Smooth muscle cell (in vitro differentiated cells): ENCODE data around the gene MTCH2. TPM values are rescaled to one million over a fixed set of nuclear protein-coding genes. Genes with fewer than 3 reads are reported as not detected.

ENCODE experiments used
- DNase-seq: peaks from one replicate; lab custom pipeline; 2025; ENCODE audit not compliant: unreplicated experiment; lab: John Stamatoyannopoulos, UW
- H2AFZ ChIP-seq: fragments of 200-600 bp; sonication (generic); 2 replicates; pipeline ENCODE4 v1.6.0; 2016; ENCODE audit warnings: antibody characterized with exemption, low read depth, mild to moderate bottlenecking
- H3F3A ChIP-seq: fragments of 200-600 bp; sonication (generic); 2 replicates; pipeline ENCODE4 v1.6.0; 2017; ENCODE audit warnings: antibody characterized with exemption, low read depth
- H3K27ac ChIP-seq: fragments of 200-600 bp; sonication (generic); 2 replicates; pipeline ENCODE4 v1.5.1; 2016; ENCODE audit warnings: low read depth, mild to moderate bottlenecking
- H3K27me3 ChIP-seq: fragments of 200-600 bp; sonication (generic); 2 replicates; pipeline ENCODE4 v1.6.1; 2016; ENCODE audit warnings: low read depth, mild to moderate bottlenecking
- H3K36me3 ChIP-seq: fragments of 200-600 bp; sonication (generic); 2 replicates; pipeline ENCODE4 v1.5.1; 2016; ENCODE audit warnings: low read depth
- H3K4me1 ChIP-seq: fragments of 200-600 bp; sonication (generic); 2 replicates; pipeline ENCODE4 v1.5.1; 2016; ENCODE audit warnings: low read depth
- H3K4me2 ChIP-seq: fragments of 200-600 bp; sonication (generic); 2 replicates; pipeline ENCODE4 v1.6.0; 2016; ENCODE audit warnings: mild to moderate bottlenecking
- H3K4me3 ChIP-seq: fragments of 200-600 bp; sonication (generic); 2 replicates; pipeline ENCODE4 v1.5.1; 2016; ENCODE audit warnings: mild to moderate bottlenecking
- H3K79me2 ChIP-seq: fragments of 200-600 bp; sonication (generic); 2 replicates; pipeline ENCODE4 v1.6.0; 2016; ENCODE audit warnings: low read depth, mild to moderate bottlenecking
- H3K9ac ChIP-seq: fragments of 200-600 bp; sonication (generic); 2 replicates; pipeline ENCODE4 v1.6.0; 2016; ENCODE audit warnings: low read depth
- H3K9me3 ChIP-seq: fragments of 200-600 bp; sonication (generic); replicated peaks from 2 replicates; pipeline ENCODE4 v1.5.1; 2016; ENCODE audit warnings: low read depth
- H4K20me1 ChIP-seq: fragments of 200-600 bp; sonication (generic); 2 replicates; pipeline ENCODE4 v1.6.0; 2016; ENCODE audit warnings: low read depth
- CTCF ChIP-seq: fragments of 200-600 bp; sonication (generic); IDR thresholded peaks from 2 replicates; pipeline ENCODE4 v1.5.1; 2017; ENCODE audit warnings: borderline replicate concordance, mild to moderate bottlenecking, antibody characterized with exemption; ENCODE audit not compliant: insufficient read depth, poor library complexity, severe bottlenecking
- WGBS: methylation state at CpG from one replicate; pipeline ENCODE4 v1.1.7; 2016; ENCODE audit warnings: low lambda C conversion rate; 5-methylcytosine and 5-hydroxymethylcytosine counted together
- polyA plus RNA-seq: library from polyadenylated mRNA; unstranded; fragments of >200 nt; fragmentation: Nextera tagmentation; extraction: Ambion mirVana; gene quantifications from 2 replicates; pipeline ENCODE4 v1.2.1, GENCODE V29; 2016
- total RNA-seq: library from RNA; depleted of rRNA; stranded (reverse); fragments of >200 nt; gene quantifications from 2 replicates; pipeline ENCODE4 v1.2.3, GENCODE V29; 2014

MTCH2 gene
- total and polyA plus RNA-seq, 2 experiments from 2014 or later, result 97.0 to 152 TPM

GRCh38 chr11:47592251-47592650 is 50.1 kb downstream of the MTCH2 start:
- Histone ChIP-seq H3K36me3 (no peaks in the 10 kb centered on the region), H3K79me2 (no peaks in the 10 kb centered on the region), H2AFZ (no peak overlapping the region), H3K4me3 (no peak overlapping the region), H4K20me1 (no peaks in the 10 kb centered on the region), H3K27me3 (peaks cover 45% of the 10 kb centered on the region), H3K9me3 (no peaks in the 10 kb centered on the region), H3F3A (no peaks in the 10 kb centered on the region), H3K27ac (no peak overlapping the region), H3K4me2 (no peak overlapping the region), H3K9ac (no peak overlapping the region), H3K4me1 (peaks cover 8% of the 10 kb centered on the region)
- DNase-seq, result no peak
- 90% methylated on average over 4 of the region's 4 CpGs for WGBS
- no peak for TF ChIP-seq CTCF

- Histone ChIP-seq H3K9me3 (no peaks in the 10 kb centered on the region), H3K4me2 (no peak overlapping the region), H4K20me1 (no peaks in the 10 kb centered on the region), H3K27ac (no peak overlapping the region), H3K36me3 (no peaks in the 10 kb centered on the region), H3K79me2 (no peaks in the 10 kb centered on the region), H3K4me1 (peaks cover 8% of the 10 kb centered on the region), H3F3A (no peaks in the 10 kb centered on the region), H3K4me3 (no peak overlapping the region), H2AFZ (no peak overlapping the region), H3K27me3 (peaks cover 45% of the 10 kb centered on the region), H3K9ac (no peak overlapping the region)
- 58% methylated on average over 7 of the region's 7 CpGs for WGBS
- DNase-seq, result no peak
- TF ChIP-seq CTCF, result no peak
These were observed 50.6 kb downstream of the MTCH2 start for GRCh38 chr11:47591764-47592163.

- 80% methylated on average over 87 of the region's 122 CpGs for WGBS
- Histone ChIP-seq H3K27ac (no peak overlapping the region), H2AFZ (no peak overlapping the region), H3K9me3 (no peaks in the 10 kb centered on the region), H3F3A (no peaks in the 10 kb centered on the region), H3K4me3 (no peak overlapping the region), H3K27me3 (peaks cover 34% of the 10 kb centered on the region), H4K20me1 (no peaks in the 10 kb centered on the region), H3K36me3 (no peaks in the 10 kb centered on the region), H3K4me1 (peaks cover 8% of the 10 kb centered on the region), H3K79me2 (no peaks in the 10 kb centered on the region), H3K4me2 (no peak overlapping the region), H3K9ac (no peak overlapping the region)
- DNase-seq, result no peak
- TF ChIP-seq CTCF, result no peak
These were observed 52.1 kb downstream of the MTCH2 start for GRCh38 chr11:47589977-47590861.

GRCh38 chr11:47589584-47589976 is 52.8 kb downstream of the MTCH2 start:
- no peak overlapping the region for H3K4me3 ChIP-seq
- no peak for DNase-seq
- 94% methylated on average over 49 of the region's 51 CpGs for WGBS
- H3K4me1 ChIP-seq, result peaks cover 8% of the 10 kb centered on the region
- no peaks in the 10 kb centered on the region for H4K20me1 ChIP-seq
- no peaks in the 10 kb centered on the region for H3F3A ChIP-seq
- no peak overlapping the region for H3K9ac ChIP-seq
- no peak overlapping the region for H3K27ac ChIP-seq
- no peaks in the 10 kb centered on the region for H3K9me3 ChIP-seq
- H3K36me3 ChIP-seq, result no peaks in the 10 kb centered on the region
- H3K27me3 ChIP-seq, result peaks cover 28% of the 10 kb centered on the region
- TF ChIP-seq CTCF, result no peak
- no peaks in the 10 kb centered on the region for H3K79me2 ChIP-seq
- H2AFZ ChIP-seq, result no peak overlapping the region
- no peak overlapping the region for H3K4me2 ChIP-seq
